Measurements from ENCODE around the gene SOX15. TPM values are rescaled to one million over a fixed set of nuclear protein-coding genes. Genes with fewer than 3 reads are reported as not detected.
"Not testable (repeated sequence)": the region's sequence is repeated elsewhere in the genome, so short reads cannot be mapped to it uniquely, and the experiment has no call there.

SOX15 gene
- total and polyA plus RNA-seq, 2 donors = 0.94 to 5.2 TPM

DNA sequence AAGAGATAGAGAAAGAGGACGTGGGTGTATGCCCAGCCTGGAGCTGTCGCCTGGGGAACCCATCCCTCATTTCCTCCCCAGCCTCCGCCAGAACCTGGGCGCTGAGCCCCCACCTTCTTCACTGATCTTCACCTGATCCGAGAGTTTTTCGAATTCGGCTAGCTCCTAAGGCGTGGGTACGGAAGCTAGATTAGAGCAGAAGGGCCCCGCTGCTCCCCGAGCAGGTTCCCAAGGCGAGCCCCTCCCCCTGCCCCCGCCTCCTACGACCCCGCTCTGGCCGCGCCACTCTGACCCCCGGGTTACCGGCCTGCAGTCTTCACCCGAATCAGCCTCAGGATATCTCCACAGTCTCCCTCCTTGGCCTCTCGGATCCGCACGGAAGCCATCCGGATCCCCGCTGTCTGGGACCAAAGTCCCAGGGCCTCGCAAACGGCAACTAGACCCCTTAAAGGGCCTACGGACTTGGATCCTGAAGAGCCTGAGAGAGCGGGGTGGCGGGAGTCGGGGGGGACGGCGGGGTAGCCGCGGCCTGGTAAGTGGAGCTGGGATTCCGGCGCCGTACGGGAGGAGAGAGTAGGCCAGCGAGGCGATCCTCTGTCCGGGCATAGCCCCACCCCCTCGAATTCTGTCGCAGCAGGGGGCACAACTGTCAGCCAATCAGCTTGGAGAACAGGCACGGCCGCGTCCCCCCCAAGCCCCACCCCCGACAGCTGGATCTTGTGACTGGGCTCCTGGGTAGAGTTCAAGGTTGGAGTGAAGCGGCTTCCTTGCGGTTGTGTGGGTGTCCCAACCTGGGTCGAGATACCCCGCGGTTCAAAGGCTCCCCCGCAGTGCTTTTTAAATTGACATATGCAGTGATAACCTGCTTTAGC is 37.6 kb upstream of the SOX15 start, which contains the start of gene SAT2:
Gene SAT2, minus strand, starts transcription at position 572 of the 872 bp plus-strand sequence. Its CDS starts 186 bp downstream, at position 386.
- DNase-seq (ENCODE audit: low read depth in 6 of 9, low spot score in 9 of 9) = peak; percentile 75 to 93 (median 88)
- H3K9me3 ChIP-seq (ENCODE audit: control insufficient read depth in 2 of 2, insufficient read depth in 1 of 2, low read length in 1 of 2) = no peaks in the 10 kb centered on the region
- peak within 1 kb of the TSS; percentile 74 to 92 for H3K27ac ChIP-seq (ENCODE audit: low read depth in 1 of 2, low read length in 1 of 2)
- peaks cover 5 to 20% of the 10 kb centered on the region in 2 donors for H3K4me1 ChIP-seq (ENCODE audit: control insufficient read depth in 2 of 2, insufficient read depth in 2 of 2, low read length in 2 of 2)
- H3K27me3 ChIP-seq (ENCODE audit: control insufficient read depth in 2 of 2, insufficient read depth in 1 of 2, low read length in 1 of 2) = no peaks in the 10 kb centered on the region
- under 1% methylated on average over 54 of the region's 54 CpGs for WGBS
- H3K4me3 ChIP-seq (ENCODE audit: low read length in 2 of 2) = peak within 1 kb of the TSS; percentile 71 to 90
- no peaks in the 10 kb centered on the region for H3K36me3 ChIP-seq (ENCODE audit: control insufficient read depth in 2 of 2, insufficient read depth in 2 of 2, low read length in 1 of 2)

- no peaks in the 10 kb centered on the region for H3K27me3 ChIP-seq (ENCODE audit: control insufficient read depth in 2 of 2, insufficient read depth in 1 of 2, low read length in 1 of 2)
- DNase-seq (ENCODE audit: low read depth in 6 of 9, low spot score in 9 of 9) = no peak
- 40% methylated on average over 6 of the region's 6 CpGs for WGBS
- H3K4me3 ChIP-seq (ENCODE audit: low read length in 2 of 2) = peak overlapping the region; percentile 71 to 90
- H3K4me1 ChIP-seq (ENCODE audit: control insufficient read depth in 2 of 2, insufficient read depth in 2 of 2, low read length in 2 of 2) = peaks cover 5 to 16% of the 10 kb centered on the region in 2 donors
- H3K9me3 ChIP-seq (ENCODE audit: control insufficient read depth in 2 of 2, insufficient read depth in 1 of 2, low read length in 1 of 2) = no peaks in the 10 kb centered on the region
- H3K36me3 ChIP-seq (ENCODE audit: control insufficient read depth in 2 of 2, insufficient read depth in 2 of 2, low read length in 1 of 2) = no peaks in the 10 kb centered on the region
- peak overlapping the region in 1 of 2 donors; percentile 92 for H3K27ac ChIP-seq (ENCODE audit: low read depth in 1 of 2, low read length in 1 of 2)
These were observed 37.0 kb upstream of the SOX15 start for GRCh38 chr17:7626956-7627249.

DNA sequence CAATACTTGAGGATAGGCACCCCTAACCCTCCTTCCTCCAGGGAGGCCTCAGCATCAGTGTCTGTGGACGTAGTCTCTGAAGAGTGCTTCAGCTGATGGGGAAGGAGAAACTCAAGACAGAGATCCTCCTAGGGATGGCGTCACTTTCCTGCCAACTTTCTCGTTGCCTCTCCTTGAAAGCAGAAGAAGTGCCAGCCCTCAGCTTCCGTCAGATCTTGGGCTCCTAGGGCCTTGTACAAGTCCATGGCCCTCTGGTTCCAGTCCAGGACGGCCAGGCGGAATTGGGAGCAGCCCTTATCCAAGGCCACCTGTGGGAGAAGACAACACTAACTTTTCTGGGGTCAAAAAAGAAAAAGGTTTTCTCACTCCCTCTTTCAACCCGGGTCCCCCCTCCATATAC is 36.4 kb upstream of the SOX15 start:
- 93% methylated on average over 7 of the region's 7 CpGs for WGBS
- Histone ChIP-seq H3K27me3 (ENCODE audit: control insufficient read depth in 2 of 2, insufficient read depth in 1 of 2, low read length in 1 of 2) (no peaks in the 10 kb centered on the region), H3K9me3 (ENCODE audit: control insufficient read depth in 2 of 2, insufficient read depth in 1 of 2, low read length in 1 of 2) (no peaks in the 10 kb centered on the region), H3K36me3 (ENCODE audit: control insufficient read depth in 2 of 2, insufficient read depth in 2 of 2, low read length in 1 of 2) (no peaks in the 10 kb centered on the region), H3K27ac (ENCODE audit: low read depth in 1 of 2, low read length in 1 of 2) (no peak overlapping the region), H3K4me1 (ENCODE audit: control insufficient read depth in 2 of 2, insufficient read depth in 2 of 2, low read length in 2 of 2) (peaks cover 5 to 16% of the 10 kb centered on the region in 2 donors), H3K4me3 (ENCODE audit: low read length in 2 of 2) (no peak overlapping the region)
- no peak for DNase-seq (ENCODE audit: low read depth in 6 of 9, low spot score in 9 of 9)

DNA sequence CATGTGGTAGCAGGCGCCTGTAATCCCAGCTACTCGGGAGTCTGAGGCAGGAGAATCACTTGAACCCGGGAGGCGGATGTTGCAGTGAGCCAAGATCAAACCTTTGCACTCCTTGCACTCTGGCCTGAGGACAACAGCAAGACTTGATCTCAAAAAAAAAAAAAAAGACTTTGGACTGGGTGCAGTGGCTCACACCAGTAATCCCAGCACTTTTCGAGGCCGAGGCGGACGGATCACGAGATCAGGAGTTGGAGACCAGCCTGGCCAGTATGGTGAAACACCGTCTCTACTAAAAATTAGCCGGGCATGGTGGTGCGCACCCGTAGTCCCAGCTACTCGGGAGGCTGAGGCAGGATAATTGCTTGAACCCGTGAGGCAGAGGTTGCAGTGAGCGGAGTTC is 35.9 kb upstream of the SOX15 start:
- 99% methylated on average over 16 of the region's 16 CpGs for WGBS
- H3K27ac ChIP-seq (ENCODE audit: low read depth in 1 of 2, low read length in 1 of 2); DNase-seq (ENCODE audit: low read depth in 6 of 9, low spot score in 9 of 9); H3K4me3 ChIP-seq (ENCODE audit: low read length in 2 of 2); H3K27me3 ChIP-seq (ENCODE audit: control insufficient read depth in 2 of 2, insufficient read depth in 1 of 2, low read length in 1 of 2); H3K9me3 ChIP-seq (ENCODE audit: control insufficient read depth in 2 of 2, insufficient read depth in 1 of 2, low read length in 1 of 2); H3K36me3 ChIP-seq (ENCODE audit: control insufficient read depth in 2 of 2, insufficient read depth in 2 of 2, low read length in 1 of 2): not testable (repeated sequence)
- H3K4me1 ChIP-seq (ENCODE audit: control insufficient read depth in 2 of 2, insufficient read depth in 2 of 2, low read length in 2 of 2) = peaks cover 5 to 16% of the 10 kb centered on the region in 2 donors

DNA sequence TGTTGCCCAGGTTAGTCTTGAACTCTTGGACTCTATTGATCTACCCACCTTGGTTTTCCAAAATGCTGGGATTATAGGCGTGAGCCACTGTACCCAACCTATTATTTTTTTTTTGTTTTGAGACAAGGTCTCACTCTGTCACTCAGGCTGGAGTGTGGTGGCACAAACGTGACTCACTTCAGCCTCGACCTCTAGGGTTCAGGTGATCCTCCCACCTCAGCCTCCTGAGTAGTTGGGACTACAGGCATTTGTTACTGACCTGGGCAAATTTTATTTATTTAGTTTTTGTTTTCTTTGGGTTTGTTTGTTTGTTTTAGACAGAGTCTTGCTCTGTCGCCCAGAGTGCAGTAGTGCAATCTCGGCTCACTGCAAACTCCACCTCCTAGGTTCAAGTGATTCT is 33.8 kb upstream of the SOX15 start:
- Histone ChIP-seq H3K9me3 (ENCODE audit: control insufficient read depth in 2 of 2, insufficient read depth in 1 of 2, low read length in 1 of 2) (no peaks in the 10 kb centered on the region), H3K36me3 (ENCODE audit: control insufficient read depth in 2 of 2, insufficient read depth in 2 of 2, low read length in 1 of 2) (no peaks in the 10 kb centered on the region), H3K27me3 (ENCODE audit: control insufficient read depth in 2 of 2, insufficient read depth in 1 of 2, low read length in 1 of 2) (no peaks in the 10 kb centered on the region), H3K4me1 (ENCODE audit: control insufficient read depth in 2 of 2, insufficient read depth in 2 of 2, low read length in 2 of 2) (peaks cover 5 to 16% of the 10 kb centered on the region in 2 donors), H3K27ac (ENCODE audit: low read depth in 1 of 2, low read length in 1 of 2) (no peak overlapping the region), H3K4me3 (ENCODE audit: low read length in 2 of 2) (no peak overlapping the region)
- DNase-seq (ENCODE audit: low read depth in 6 of 9, low spot score in 9 of 9) = no peak
- 98% methylated on average over 5 of the region's 5 CpGs for WGBS

GRCh38 chr17:7620835-7621234 is 30.9 kb upstream of the SOX15 start:
- no peak overlapping the region for H3K4me3 ChIP-seq (ENCODE audit: low read length in 2 of 2)
- DNase-seq (ENCODE audit: low read depth in 6 of 9, low spot score in 9 of 9) = no peak
- H3K9me3 ChIP-seq (ENCODE audit: control insufficient read depth in 2 of 2, insufficient read depth in 1 of 2, low read length in 1 of 2) = no peaks in the 10 kb centered on the region
- H3K27ac ChIP-seq (ENCODE audit: low read depth in 1 of 2, low read length in 1 of 2) = no peak overlapping the region
- H3K27me3 ChIP-seq (ENCODE audit: control insufficient read depth in 2 of 2, insufficient read depth in 1 of 2, low read length in 1 of 2) = no peaks in the 10 kb centered on the region
- 97% methylated on average over 8 of the region's 8 CpGs for WGBS
- no peaks in the 10 kb centered on the region for H3K4me1 ChIP-seq (ENCODE audit: control insufficient read depth in 2 of 2, insufficient read depth in 2 of 2, low read length in 2 of 2)
- H3K36me3 ChIP-seq (ENCODE audit: control insufficient read depth in 2 of 2, insufficient read depth in 2 of 2, low read length in 1 of 2) = no peaks in the 10 kb centered on the region

- 90% methylated on average over 5 of the region's 5 CpGs for WGBS
- Histone ChIP-seq H3K9me3 (ENCODE audit: control insufficient read depth in 2 of 2, insufficient read depth in 1 of 2, low read length in 1 of 2) (no peaks in the 10 kb centered on the region), H3K27me3 (ENCODE audit: control insufficient read depth in 2 of 2, insufficient read depth in 1 of 2, low read length in 1 of 2) (no peaks in the 10 kb centered on the region), H3K27ac (ENCODE audit: low read depth in 1 of 2, low read length in 1 of 2) (no peak overlapping the region), H3K4me1 (ENCODE audit: control insufficient read depth in 2 of 2, insufficient read depth in 2 of 2, low read length in 2 of 2) (peaks cover 7 to 9% of the 10 kb centered on the region in 2 donors), H3K36me3 (ENCODE audit: control insufficient read depth in 2 of 2, insufficient read depth in 2 of 2, low read length in 1 of 2) (no peaks in the 10 kb centered on the region), H3K4me3 (ENCODE audit: low read length in 2 of 2) (no peak overlapping the region)
- DNase-seq (ENCODE audit: low read depth in 6 of 9, low spot score in 9 of 9) = no peak
These were observed 28.7 kb upstream of the SOX15 start for GRCh38 chr17:7618608-7619007.

- no peak for DNase-seq (ENCODE audit: low read depth in 6 of 9, low spot score in 9 of 9)
- WGBS = 8% methylated on average over 28 of the region's 28 CpGs
- Histone ChIP-seq H3K4me3 (ENCODE audit: low read length in 2 of 2) (peak overlapping the region; percentile 58 to 59), H3K36me3 (ENCODE audit: control insufficient read depth in 2 of 2, insufficient read depth in 2 of 2, low read length in 1 of 2) (peaks cover 0 to 10% of the 10 kb centered on the region in 2 donors), H3K27me3 (ENCODE audit: control insufficient read depth in 2 of 2, insufficient read depth in 1 of 2, low read length in 1 of 2) (no peaks in the 10 kb centered on the region), H3K27ac (ENCODE audit: low read depth in 1 of 2, low read length in 1 of 2) (peak overlapping the region; percentile 83 to 89), H3K4me1 (ENCODE audit: control insufficient read depth in 2 of 2, insufficient read depth in 2 of 2, low read length in 2 of 2) (peaks cover 16 to 22% of the 10 kb centered on the region in 2 donors), H3K9me3 (ENCODE audit: control insufficient read depth in 2 of 2, insufficient read depth in 1 of 2, low read length in 1 of 2) (no peaks in the 10 kb centered on the region)
These were observed 25.4 kb upstream of the SOX15 start for GRCh38 chr17:7615265-7615747.

DNA sequence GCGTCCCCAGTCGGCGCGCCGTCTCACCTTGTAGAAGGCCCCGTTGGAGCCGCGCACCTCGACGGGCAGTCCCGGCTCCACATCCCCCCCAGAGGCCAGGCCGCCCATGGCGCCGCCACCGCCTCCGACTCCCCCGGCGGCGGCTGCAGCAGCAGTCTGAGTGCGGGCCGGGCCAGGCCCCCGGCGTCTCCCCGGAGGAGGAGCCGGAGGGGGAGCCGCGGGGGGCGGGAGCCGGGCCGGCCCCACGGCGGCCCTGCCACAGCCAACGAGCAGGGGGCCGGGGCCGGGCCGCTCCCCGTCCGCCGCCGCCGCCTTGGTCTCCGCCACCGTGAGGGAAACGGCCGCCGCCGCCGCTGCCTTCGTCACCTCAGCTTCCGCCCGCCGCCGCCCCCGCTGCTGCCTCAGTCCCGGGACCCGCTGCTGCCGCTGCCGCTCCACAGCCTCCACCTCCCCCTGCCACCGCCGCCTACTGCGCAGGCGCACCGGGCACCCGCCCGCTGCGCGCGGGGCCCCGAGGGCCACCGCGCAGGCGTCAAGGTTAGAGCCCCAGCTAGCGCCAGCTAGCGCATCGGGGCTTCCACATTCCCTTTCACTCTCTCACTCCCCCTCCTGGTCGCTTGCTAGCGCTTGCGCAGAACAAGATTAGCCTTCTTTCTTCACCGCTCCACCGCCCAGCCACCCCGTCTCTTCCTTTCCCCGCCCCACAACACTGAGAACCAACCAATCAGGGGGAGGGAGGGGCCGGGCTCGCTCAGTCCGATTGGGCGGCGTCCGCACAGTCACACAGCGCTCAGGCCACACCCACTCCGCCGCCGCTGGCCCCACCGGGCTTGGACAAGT is 24.8 kb upstream of the SOX15 start, which contains the start of gene FXR2:
Gene FXR2, minus strand, starts transcription at position 473 of the 840 bp plus-strand sequence. Its CDS starts 365 bp downstream, at position 108.
- Histone ChIP-seq H3K9me3 (ENCODE audit: control insufficient read depth in 2 of 2, insufficient read depth in 1 of 2, low read length in 1 of 2) (no peaks in the 10 kb centered on the region), H3K36me3 (ENCODE audit: control insufficient read depth in 2 of 2, insufficient read depth in 2 of 2, low read length in 1 of 2) (peaks cover 0 to 13% of the 10 kb centered on the region in 2 donors), H3K27ac (ENCODE audit: low read depth in 1 of 2, low read length in 1 of 2) (peak within 1 kb of the TSS; percentile 83 to 96), H3K27me3 (ENCODE audit: control insufficient read depth in 2 of 2, insufficient read depth in 1 of 2, low read length in 1 of 2) (no peaks in the 10 kb centered on the region), H3K4me1 (ENCODE audit: control insufficient read depth in 2 of 2, insufficient read depth in 2 of 2, low read length in 2 of 2) (peaks cover 16 to 22% of the 10 kb centered on the region in 2 donors), H3K4me3 (ENCODE audit: low read length in 2 of 2) (peak within 1 kb of the TSS; percentile 80 to 89)
- under 1% methylated on average over 93 of the region's 93 CpGs for WGBS
- DNase-seq (ENCODE audit: low read depth in 6 of 9, low spot score in 9 of 9) = peak; percentile 99 to 100 (median 100)
